IPS DF 6.9 (cell line): ENCODE results near the gene SIRT5.

ENCODE experiments used
- DNase-seq: peaks from one replicate; pipeline ENCODE4 v3.0.0-alpha.2; 2013; ENCODE audit warnings: low read depth, low spot score
- H3K27ac ChIP-seq: one replicate; pipeline ENCODE4 v1.5.1; 2013; ENCODE audit warnings: low read length, control low read depth
- H3K27me3 ChIP-seq: 2 replicates; pipeline ENCODE4 v1.6.1; 2013; ENCODE audit warnings: mild to moderate bottlenecking, low read length; ENCODE audit not compliant: control insufficient read depth, insufficient read depth
- H3K36me3 ChIP-seq: 2 replicates; pipeline ENCODE4 v1.6.1; 2013; ENCODE audit warnings: low read length; ENCODE audit not compliant: control insufficient read depth, insufficient read depth
- H3K4me1 ChIP-seq: 2 replicates; pipeline ENCODE4 v1.6.1; 2013; ENCODE audit warnings: low read length; ENCODE audit not compliant: control insufficient read depth, insufficient read depth
- H3K4me3 ChIP-seq: 2 replicates; pipeline ENCODE4 v1.5.1; 2013; ENCODE audit warnings: mild to moderate bottlenecking, low read length
- H3K9me3 ChIP-seq: 2 replicates; pipeline ENCODE4 v1.6.1; 2013; ENCODE audit warnings: low read length, inconsistent platforms; ENCODE audit not compliant: control insufficient read depth, insufficient read depth
- WGBS: extraction: QIAGEN DNeasy Blood & Tissue Kit; methylation state at CpG from one replicate; pipeline ENCODE4 v1.1.7; 2013; ENCODE audit warnings: mixed read lengths, missing lambda C conversion rate; ENCODE audit not compliant: insufficient read length, insufficient coverage; 5-methylcytosine and 5-hydroxymethylcytosine counted together

SIRT5 gene

DNA sequence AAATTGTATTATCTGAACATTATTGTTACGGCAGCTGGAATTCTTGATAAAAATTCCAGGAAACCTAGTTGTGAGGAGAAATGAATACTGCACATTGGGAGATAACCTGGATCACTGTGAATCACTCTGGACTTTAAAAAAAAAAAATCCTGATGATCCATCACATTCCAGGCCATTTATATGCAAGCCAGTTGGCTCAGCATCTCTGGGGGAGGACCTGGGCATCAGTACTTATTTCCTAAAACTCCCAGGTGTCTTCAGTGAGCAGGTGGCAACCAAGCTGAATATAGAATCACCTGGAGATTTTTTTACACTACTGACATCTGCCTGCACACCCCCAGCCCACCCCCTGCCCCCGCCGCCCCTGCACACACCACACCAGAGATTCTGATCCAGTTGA is 39.1 kb upstream of the SIRT5 start:
- DNase-seq: no peak
- WGBS: no CpG with 5 or more reads among the region's 3 CpGs

GRCh38 chr6:13536796-13537526 is 37.4 kb upstream of the SIRT5 start:
- Histone ChIP-seq H3K27me3 (no peaks in the 10 kb centered on the region), H3K9me3 (no peaks in the 10 kb centered on the region), H3K4me3 (no peak overlapping the region), H3K4me1 (peaks cover 2% of the 10 kb centered on the region; the same call in 1 of the 2 replicates), H3K36me3 (no peaks in the 10 kb centered on the region), H3K27ac (no peak overlapping the region)
- WGBS: no CpG with 5 or more reads among the region's 4 CpGs
- no peak for DNase-seq

More for the DNA sequence above, 39.1 kb upstream of the SIRT5 start:
- Histone ChIP-seq H3K27ac (no peak overlapping the region), H3K36me3 (no peaks in the 10 kb centered on the region), H3K9me3 (no peaks in the 10 kb centered on the region), H3K4me3 (no peak overlapping the region), H3K4me1 (peaks cover 2% of the 10 kb centered on the region; the same call in 1 of the 2 replicates), H3K27me3 (no peaks in the 10 kb centered on the region)

GRCh38 chr6:13537527-13537897 is 36.9 kb upstream of the SIRT5 start:
- Histone ChIP-seq H3K36me3 (no peaks in the 10 kb centered on the region), H3K27ac (no peak overlapping the region), H3K27me3 (no peaks in the 10 kb centered on the region), H3K4me1 (peaks cover 2% of the 10 kb centered on the region; the same call in 1 of the 2 replicates), H3K4me3 (no peak overlapping the region), H3K9me3 (no peaks in the 10 kb centered on the region)
- no peak for DNase-seq
- WGBS: no CpG with 5 or more reads among the region's 2 CpGs

GRCh38 chr6:13538084-13538483 is 36.3 kb upstream of the SIRT5 start:
- DNase-seq: no peak
- H3K4me3 ChIP-seq: no peak overlapping the region
- peaks cover 2% of the 10 kb centered on the region; the same call in 1 of the 2 replicates for H3K4me1 ChIP-seq
- no CpG with 5 or more reads among the region's 2 CpGs for WGBS
- no peaks in the 10 kb centered on the region for H3K9me3 ChIP-seq
- no peak overlapping the region for H3K27ac ChIP-seq
- H3K27me3 ChIP-seq: no peaks in the 10 kb centered on the region
- no peaks in the 10 kb centered on the region for H3K36me3 ChIP-seq

- no peaks in the 10 kb centered on the region for H3K9me3 ChIP-seq
- no peak for DNase-seq
- H3K4me1 ChIP-seq: peaks cover 2% of the 10 kb centered on the region; the same call in 1 of the 2 replicates
- no peak overlapping the region for H3K27ac ChIP-seq
- WGBS: no CpG with 5 or more reads among the region's 3 CpGs
- no peaks in the 10 kb centered on the region for H3K36me3 ChIP-seq
- no peak overlapping the region for H3K4me3 ChIP-seq
- no peaks in the 10 kb centered on the region for H3K27me3 ChIP-seq
These were observed 35.8 kb upstream of the SIRT5 start for GRCh38 chr6:13538600-13538999.

DNA sequence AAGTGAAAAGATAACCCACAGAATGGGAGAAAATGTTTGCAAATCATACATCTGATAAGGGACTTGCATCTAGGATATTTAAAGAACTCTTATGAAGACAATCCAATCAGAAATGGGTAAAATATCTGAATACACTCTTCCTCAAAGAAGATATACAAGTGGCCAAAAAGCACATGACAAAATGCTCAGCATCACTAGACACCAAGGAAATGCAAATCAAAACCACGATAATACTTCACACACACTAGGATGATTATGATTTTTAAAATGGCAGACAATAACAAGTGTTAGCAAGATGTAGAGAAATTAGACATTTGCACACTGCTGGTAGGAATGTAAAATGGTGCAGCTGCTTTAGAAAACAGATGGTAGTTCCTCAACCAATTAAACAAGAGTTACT is 34.8 kb upstream of the SIRT5 start:
- DNase-seq: no peak
- no CpG with 5 or more reads among the region's 1 CpG for WGBS
- H3K36me3 ChIP-seq: no peaks in the 10 kb centered on the region
- no peaks in the 10 kb centered on the region for H3K9me3 ChIP-seq
- H3K4me1 ChIP-seq: peaks cover 1% of the 10 kb centered on the region; the same call in 1 of the 2 replicates
- H3K4me3 ChIP-seq: no peak overlapping the region
- no peaks in the 10 kb centered on the region for H3K27me3 ChIP-seq
- H3K27ac ChIP-seq: no peak overlapping the region

DNA sequence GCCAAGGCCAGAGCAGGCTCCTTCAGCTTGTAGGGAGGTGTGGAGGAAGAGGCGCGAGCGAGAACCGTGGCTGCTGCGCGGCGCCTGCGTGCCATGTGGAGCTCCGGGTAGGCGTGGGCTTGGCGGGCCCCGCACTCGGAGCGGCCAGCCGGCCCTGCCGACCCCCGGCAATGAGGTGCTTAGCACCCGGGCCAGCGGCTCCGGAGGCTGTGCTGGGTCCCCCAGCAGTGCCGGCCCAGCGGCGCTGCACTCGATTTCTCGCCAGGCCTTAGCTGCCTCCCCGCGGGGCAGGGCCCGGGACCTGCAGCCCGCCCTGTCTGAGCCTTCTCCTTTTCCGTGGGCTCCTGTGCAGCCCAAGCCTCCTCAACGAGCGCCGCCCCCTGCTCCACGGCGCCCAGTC is 32.9 kb upstream of the SIRT5 start:
- no peak for DNase-seq
- H3K36me3 ChIP-seq: no peaks in the 10 kb centered on the region
- no peak overlapping the region for H3K4me3 ChIP-seq
- no peaks in the 10 kb centered on the region for H3K9me3 ChIP-seq
- WGBS: no CpG with 5 or more reads among the region's 35 CpGs
- H3K27me3 ChIP-seq: no peaks in the 10 kb centered on the region
- no peak overlapping the region for H3K27ac ChIP-seq
- no peaks in the 10 kb centered on the region for H3K4me1 ChIP-seq

DNA sequence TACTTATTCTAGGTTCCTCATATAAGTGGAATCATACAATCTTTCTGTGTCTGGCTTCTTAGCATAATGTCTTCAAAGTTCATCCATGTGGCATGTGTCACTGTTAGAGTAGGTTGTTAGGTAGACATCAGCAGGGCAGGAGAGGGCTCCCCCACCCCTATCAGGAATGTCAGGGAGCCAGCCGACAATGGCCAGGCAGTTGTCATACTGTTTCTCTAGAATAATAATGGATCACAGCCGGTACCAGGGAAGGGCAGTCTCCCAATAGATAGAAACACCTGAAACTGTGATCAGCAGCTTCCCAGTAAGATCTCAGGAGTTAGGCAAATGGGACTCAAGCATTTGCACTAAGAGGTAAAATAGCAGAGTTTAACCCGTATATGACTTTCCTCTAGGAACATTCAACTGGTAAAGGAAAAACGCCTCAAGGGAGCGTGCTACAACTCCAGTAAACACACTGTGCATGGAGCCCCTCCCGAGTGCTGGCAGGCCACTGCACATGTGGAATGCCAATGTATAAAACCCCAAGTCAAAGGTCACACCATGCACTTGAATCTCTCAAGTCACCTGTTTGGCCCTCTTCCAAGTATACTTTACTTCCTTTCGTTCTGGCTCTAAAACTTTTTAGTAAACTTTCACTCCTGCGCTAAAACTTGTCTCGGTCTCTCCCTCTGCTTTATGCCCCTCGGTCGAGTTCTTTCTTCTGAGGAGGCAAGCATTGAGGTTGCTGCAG is 29.8 kb upstream of the SIRT5 start:
- no CpG with 5 or more reads among the region's 11 CpGs for WGBS
- DNase-seq: no peak
- Histone ChIP-seq H3K4me1 (no peaks in the 10 kb centered on the region), H3K27me3 (no peaks in the 10 kb centered on the region), H3K4me3 (no peak overlapping the region), H3K27ac (no peak overlapping the region), H3K36me3 (no peaks in the 10 kb centered on the region), H3K9me3 (no peaks in the 10 kb centered on the region)

- no peak overlapping the region for H3K27ac ChIP-seq
- no peaks in the 10 kb centered on the region for H3K36me3 ChIP-seq
- DNase-seq: no peak
- H3K4me3 ChIP-seq: no peak overlapping the region
- H3K4me1 ChIP-seq: no peaks in the 10 kb centered on the region
- no peaks in the 10 kb centered on the region for H3K9me3 ChIP-seq
- no peaks in the 10 kb centered on the region for H3K27me3 ChIP-seq
These were observed 28.5 kb upstream of the SIRT5 start for GRCh38 chr6:13545885-13546284.

DNA sequence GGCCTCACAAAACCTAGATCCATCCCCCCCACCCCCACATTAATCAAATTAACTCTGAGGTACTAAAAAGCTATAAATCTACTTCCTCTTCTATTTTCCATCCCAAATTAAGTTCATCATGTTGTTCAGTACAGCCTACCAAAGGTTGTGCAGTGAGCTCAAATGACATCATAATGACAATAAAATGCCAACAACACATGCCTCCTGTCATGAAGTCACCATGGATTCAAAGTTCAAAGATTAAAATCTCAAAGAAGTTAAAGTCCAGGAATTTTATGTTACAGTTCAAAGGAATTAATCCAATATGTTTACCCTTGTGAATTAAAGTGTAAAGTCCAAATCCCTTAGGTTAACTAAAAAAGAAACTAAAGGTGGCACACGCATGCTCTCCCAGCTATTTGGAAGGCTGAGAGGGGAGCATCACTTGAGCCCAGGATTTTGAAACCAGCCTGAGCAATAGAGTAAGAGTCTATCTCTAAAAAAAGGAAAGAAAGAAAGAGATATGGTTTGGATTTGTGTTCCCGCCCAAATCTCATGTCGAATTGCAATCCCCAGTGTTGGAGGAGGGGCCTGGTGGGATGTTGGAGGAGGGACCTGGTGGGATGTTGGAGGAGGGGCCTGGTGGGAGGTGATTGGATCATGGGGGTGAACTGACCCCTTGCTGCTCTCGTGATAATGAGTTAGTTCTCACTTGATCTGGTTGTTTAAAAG is 25.7 kb upstream of the SIRT5 start:
- H3K27ac ChIP-seq: no peak overlapping the region
- H3K36me3 ChIP-seq: no peaks in the 10 kb centered on the region
- no peaks in the 10 kb centered on the region for H3K9me3 ChIP-seq
- no peaks in the 10 kb centered on the region for H3K4me1 ChIP-seq
- DNase-seq: no peak
- H3K27me3 ChIP-seq: no peaks in the 10 kb centered on the region
- no peak overlapping the region for H3K4me3 ChIP-seq
- WGBS: no CpG with 5 or more reads among the region's 4 CpGs
